ENCODE results near the gene OAF. TPM values are rescaled to one million over a fixed set of nuclear protein-coding genes. Genes with fewer than 3 reads are reported as not detected.

The OAF gene
- 10 to 100 TPM; 25.6 to 39.4 (median 32.5) TPM for total RNA-seq

DNA sequence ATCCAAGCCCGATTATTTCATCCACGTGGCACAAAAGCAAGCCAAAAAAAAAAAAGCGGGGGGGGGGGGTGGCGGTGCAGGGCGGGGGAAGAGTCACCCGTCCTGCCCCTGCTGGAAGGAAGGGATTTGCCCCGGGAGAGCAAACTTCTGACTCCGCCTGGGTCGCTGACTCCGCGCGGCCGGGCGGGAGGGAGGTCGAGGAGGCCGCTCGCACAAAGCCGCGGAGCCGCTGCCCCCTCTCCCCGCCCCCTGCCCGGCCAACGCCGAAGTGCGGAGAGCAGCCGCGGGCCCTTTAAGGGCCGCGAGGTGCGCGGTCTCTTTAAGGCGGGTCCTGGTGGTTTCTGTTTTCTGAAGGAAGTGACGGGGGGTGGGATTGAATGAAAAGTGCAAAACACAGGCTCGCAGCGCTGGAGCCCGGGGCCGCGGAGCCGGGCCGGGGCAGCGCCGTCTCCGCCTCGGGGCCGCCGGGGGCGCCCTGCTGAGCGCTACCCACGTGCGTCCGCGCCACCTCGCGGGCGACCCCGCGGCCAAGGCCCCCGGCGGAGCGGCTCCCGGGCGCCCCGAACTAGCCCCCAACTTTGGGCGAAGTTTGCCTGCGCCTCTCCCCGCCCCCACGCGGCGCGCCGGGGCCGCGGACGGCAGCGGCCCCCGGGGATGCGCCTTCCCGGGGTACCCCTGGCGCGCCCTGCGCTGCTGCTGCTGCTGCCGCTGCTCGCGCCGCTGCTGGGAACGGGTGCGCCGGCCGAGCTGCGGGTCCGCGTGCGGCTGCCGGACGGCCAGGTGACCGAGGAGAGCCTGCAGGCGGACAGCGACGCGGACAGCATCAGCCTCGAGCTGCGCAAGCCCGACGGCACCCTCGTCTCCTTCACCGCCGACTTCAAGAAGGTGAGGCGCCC lies at the start of gene OAF:
OAF (plus strand) TSS at position 407 of the 896 bp plus-strand sequence; CDS start at position 655, 248 bp downstream.
- TF ChIP-seq, protein P1, sequence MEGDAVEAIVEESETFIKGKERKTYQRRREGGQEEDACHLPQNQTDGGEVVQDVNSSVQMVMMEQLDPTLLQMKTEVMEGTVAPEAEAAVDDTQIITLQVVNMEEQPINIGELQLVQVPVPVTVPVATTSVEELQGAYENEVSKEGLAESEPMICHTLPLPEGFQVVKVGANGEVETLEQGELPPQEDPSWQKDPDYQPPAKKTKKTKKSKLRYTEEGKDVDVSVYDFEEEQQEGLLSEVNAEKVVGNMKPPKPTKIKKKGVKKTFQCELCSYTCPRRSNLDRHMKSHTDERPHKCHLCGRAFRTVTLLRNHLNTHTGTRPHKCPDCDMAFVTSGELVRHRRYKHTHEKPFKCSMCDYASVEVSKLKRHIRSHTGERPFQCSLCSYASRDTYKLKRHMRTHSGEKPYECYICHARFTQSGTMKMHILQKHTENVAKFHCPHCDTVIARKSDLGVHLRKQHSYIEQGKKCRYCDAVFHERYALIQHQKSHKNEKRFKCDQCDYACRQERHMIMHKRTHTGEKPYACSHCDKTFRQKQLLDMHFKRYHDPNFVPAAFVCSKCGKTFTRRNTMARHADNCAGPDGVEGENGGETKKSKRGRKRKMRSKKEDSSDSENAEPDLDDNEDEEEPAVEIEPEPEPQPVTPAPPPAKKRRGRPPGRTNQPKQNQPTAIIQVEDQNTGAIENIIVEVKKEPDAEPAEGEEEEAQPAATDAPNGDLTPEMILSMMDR (IDR thresholded peaks at IDR 0.05; ENCODE audit: low read depth) = no peak

DNA sequence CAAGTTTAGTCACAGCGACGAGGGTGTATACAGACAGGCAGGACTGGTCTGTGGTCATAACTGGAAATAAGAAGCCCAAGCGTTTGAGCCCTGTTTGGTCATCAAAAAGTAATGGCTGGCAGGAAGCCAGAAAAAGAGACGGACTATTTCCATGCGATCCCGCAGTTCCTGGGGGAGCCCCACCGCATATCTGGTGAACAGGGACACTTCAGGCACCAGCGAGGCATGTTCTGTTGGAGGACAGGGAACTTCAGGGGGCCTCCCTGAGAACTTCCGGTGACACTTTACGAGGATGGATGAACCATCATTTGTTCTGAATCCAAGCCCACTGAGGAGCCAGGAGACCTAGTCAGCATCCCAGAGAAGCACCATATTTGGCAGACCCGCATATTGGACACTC lies 43.2 kb upstream of the OAF start:
- TF ChIP-seq, protein P1 (IDR thresholded peaks at IDR 0.05; ENCODE audit: low read depth) = no peak

DNA sequence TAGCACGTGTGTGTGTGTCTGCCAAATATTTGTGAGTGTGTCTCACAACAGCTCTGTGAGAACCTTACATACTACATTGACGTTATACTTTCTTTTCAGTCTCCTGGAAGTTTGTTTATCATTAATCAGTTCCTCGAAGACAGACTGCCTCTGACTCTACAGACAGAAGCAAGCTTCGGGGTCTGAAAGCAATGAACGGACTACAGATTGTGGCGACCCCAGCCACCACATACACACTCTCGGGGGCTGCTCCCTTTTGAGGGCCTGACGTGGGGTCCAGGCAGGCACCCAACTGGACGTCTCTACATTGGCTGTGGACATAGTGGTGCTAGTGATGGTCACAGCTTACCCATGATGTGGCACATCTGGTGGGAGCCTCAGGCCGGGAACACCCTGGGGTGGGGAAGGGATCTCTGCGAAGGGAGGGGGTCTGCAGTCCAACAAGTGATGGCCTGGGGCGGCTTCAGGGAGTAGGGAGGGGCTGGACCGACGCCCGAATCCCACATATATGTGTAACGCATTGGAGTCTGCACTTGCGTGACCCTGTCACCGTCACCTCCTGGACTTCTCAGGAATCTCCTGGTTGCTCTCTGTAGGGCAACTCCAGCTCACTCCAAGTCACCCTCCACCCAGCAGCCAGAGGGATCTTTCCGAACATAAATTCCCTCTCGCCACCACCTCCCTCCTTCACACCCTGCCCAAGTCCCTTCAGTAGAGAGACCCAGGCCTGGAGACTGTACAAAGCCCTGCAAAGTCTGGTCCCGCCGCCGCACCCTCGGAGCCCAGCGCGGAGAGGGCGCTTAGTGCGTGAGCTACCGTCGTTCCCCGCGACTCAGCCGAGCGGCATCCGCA lies 42.5 kb upstream of the OAF start:
- TF ChIP-seq, protein P1 (IDR thresholded peaks at IDR 0.05; ENCODE audit: low read depth) = no peak

DNA sequence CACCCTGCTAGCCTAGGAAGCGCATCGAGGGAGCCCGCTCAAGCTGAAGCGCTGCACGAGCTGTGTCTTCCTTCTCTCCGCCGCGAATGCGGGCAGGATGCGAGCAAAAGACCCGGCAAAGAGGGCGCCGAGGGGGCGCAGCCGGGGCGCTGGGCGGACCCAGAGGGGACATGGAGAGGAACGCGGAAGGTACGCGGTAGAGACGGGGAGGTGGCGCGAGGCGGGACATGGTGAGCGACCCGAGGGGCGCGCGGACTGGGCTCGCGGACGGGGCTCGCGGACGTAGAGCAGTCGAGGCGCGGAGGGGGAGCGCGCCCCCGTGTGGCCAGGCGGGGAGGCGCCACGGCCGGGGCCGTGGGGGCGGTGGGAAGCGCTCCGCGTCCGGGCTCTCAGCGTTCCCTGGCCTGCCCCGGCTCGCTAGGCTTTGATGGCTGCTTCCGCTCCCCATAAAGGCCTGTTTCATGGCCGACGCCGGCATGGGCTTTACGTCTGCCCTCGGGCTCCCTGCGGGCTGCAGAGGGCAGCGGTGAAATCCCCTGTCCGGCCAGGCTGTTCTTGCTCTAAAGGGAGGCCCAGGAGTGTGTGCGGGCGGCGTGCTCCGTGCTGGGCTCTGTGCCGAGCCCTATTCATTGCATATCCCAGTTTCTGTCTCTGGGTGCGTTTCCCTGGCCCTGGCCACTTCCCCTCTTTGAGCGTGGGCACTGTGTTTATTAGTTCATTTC lies 41.7 kb upstream of the OAF start:
- TF ChIP-seq, protein P1 (IDR thresholded peaks at IDR 0.05; ENCODE audit: low read depth) = no peak

DNA sequence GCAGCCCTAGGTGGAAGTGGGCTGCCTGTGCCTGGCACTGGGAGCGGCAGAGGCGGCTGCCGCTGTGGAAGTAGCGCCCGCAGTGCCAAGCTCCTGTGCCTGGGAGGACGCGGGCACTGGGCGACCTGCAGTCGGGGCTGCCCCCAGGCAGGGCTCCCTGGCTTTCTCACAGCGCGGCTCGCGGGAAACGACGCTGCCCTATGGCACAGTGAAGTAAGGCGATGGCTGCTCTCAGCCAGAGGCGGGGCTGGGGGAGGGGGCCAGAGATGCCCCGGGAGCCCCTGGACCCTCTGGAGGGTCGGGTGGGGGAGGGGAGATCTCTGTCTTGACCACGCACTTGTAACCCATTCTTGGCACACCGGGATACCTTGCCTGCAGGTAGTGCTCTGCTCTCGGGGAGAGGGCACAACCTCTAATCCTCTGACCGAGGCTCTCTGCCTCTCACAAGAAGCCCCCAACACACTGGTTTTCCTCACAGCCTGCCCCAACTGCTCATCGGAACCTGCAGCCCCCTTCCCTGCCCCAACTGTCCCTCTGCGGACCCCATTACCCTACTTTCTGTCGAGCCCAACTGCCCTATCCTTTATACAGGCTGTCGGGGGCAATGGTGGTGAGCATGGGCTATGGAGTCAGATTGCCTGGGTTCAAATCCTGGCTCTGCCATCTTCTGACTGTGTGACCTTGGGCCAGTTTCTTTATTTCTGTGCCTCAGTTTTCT lies 40.7 kb upstream of the OAF start:
- TF ChIP-seq, protein P1 (IDR thresholded peaks at IDR 0.05; ENCODE audit: low read depth) = no peak

DNA sequence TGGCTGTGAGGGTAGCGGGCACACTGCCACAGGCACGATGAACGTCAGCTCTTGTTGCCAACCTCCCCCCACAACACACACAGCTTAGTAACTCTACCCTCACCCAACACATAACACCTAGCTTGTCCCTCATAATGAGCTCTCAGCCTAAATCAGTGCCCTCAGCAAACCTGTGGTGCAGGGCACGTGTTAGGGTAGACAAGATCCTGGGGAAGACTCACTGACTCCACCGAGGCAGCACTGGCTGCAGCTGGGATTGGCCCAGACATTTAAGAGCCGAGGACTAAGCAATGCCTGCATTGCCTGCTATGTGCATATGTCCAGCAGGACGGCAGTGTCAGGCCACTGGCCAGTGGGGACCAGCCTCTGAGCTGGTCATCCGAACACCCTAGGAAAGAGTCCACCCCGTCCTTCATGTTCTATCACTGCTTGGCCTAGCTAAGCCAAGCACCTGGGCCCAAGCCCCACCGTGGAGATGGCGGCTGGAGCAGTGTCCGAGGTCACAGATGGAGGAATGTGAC lies 40.0 kb upstream of the OAF start:
- TF ChIP-seq, protein P1 (IDR thresholded peaks at IDR 0.05; ENCODE audit: low read depth) = no peak

Measured in subcutaneous adipose tissue (tissue), 4 donors.